Hepatocyte (in vitro differentiated cells): ENCODE data around the gene SPRY4.

Experiments
- EZH2phosphoT487 ChIP-seq: fragments of 200-600 bp; sonication (generic); IDR thresholded peaks from one replicate; pipeline ENCODE4 v1.6.1; 2018; ENCODE audit warnings: antibody characterized with exemption, mild to moderate bottlenecking, low read depth, moderate library complexity; ENCODE audit not compliant: unreplicated experiment, severe bottlenecking
- TF ChIP-seq, protein P1 (sequence below): fragments of 200-600 bp; sonication (generic); IDR thresholded peaks from 2 replicates; pipeline ENCODE4 v1.5.1; 2016; ENCODE audit warnings: antibody characterized with exemption, mild to moderate bottlenecking; ENCODE audit not compliant: poor library complexity

GRCh38 chr5:142278627-142279026, 46.2 kb downstream of the SPRY4 start:
- TF ChIP-seq, protein P1, sequence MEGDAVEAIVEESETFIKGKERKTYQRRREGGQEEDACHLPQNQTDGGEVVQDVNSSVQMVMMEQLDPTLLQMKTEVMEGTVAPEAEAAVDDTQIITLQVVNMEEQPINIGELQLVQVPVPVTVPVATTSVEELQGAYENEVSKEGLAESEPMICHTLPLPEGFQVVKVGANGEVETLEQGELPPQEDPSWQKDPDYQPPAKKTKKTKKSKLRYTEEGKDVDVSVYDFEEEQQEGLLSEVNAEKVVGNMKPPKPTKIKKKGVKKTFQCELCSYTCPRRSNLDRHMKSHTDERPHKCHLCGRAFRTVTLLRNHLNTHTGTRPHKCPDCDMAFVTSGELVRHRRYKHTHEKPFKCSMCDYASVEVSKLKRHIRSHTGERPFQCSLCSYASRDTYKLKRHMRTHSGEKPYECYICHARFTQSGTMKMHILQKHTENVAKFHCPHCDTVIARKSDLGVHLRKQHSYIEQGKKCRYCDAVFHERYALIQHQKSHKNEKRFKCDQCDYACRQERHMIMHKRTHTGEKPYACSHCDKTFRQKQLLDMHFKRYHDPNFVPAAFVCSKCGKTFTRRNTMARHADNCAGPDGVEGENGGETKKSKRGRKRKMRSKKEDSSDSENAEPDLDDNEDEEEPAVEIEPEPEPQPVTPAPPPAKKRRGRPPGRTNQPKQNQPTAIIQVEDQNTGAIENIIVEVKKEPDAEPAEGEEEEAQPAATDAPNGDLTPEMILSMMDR, result no peak
- TF ChIP-seq EZH2phosphoT487, result no peak
